ENCODE measurements around the gene SLFNL1.

Gene SLFNL1

GRCh38 chr1:40985161-40985560 is 36.4 kb downstream of the SLFNL1 start:
- no peaks in the 10 kb centered on the region for H3K9me3 ChIP-seq (replicated peaks; ENCODE audit: insufficient read depth, low read length)
- peaks cover 9% of the 10 kb centered on the region for H3K4me1 ChIP-seq (ENCODE audit: low read length)
- peaks cover 84% of the 10 kb centered on the region for H3K79me2 ChIP-seq (ENCODE audit: low read length)
- no peak for TF ChIP-seq EZH2phosphoT487 (IDR thresholded peaks at IDR 0.05; ENCODE audit: low read length)
- no peak for TF ChIP-seq CTCF (IDR thresholded peaks at IDR 0.05; ENCODE audit: low read length)
- no peak for TF ChIP-seq EZH2 (optimal IDR thresholded peaks at IDR 0.05; ENCODE audit: low read depth, low read length)
- H3K9ac ChIP-seq (ENCODE audit: low read length), result no peak overlapping the region
- H3K36me3 ChIP-seq (replicated peaks; ENCODE audit: insufficient read depth, low read length), result peaks cover 40% of the 10 kb centered on the region
- no peak overlapping the region for H3K27ac ChIP-seq (ENCODE audit: low read length)
- H4K20me1 ChIP-seq (ENCODE audit: insufficient read depth, low read length), result peaks cover 20% of the 10 kb centered on the region; the same call in 1 of the 2 replicates
- no peaks in the 10 kb centered on the region for H3K27me3 ChIP-seq (replicated peaks; ENCODE audit: insufficient read depth, low read length)
- no peak overlapping the region for H2AFZ ChIP-seq (ENCODE audit: low read length)
- H3K9me2 ChIP-seq (replicated peaks; ENCODE audit: insufficient read depth, low read length), result no peaks in the 10 kb centered on the region
- H3K4me3 ChIP-seq (ENCODE audit: low read length), result no peak overlapping the region
- no peak for DNase-seq
- H3K4me2 ChIP-seq (ENCODE audit: low read depth, low read length), result no peak overlapping the region
- 0 out of 2 replicates have a peak, but pooled peaks cover 6% of the 10 kb centered on the region for H3F3A ChIP-seq (ENCODE audit: insufficient read depth, low read length)

- H3K9me2 ChIP-seq (replicated peaks; ENCODE audit: insufficient read depth, low read length), result no peaks in the 10 kb centered on the region
- no peak overlapping the region for H3K9ac ChIP-seq (ENCODE audit: low read length)
- no peak overlapping the region for H3K4me2 ChIP-seq (ENCODE audit: low read depth, low read length)
- H3K27ac ChIP-seq (ENCODE audit: low read length), result no peak overlapping the region
- H3K4me3 ChIP-seq (ENCODE audit: low read length), result no peak overlapping the region
- peaks cover 34% of the 10 kb centered on the region for H3K36me3 ChIP-seq (replicated peaks; ENCODE audit: insufficient read depth, low read length)
- H3K4me1 ChIP-seq (ENCODE audit: low read length), result peaks cover 9% of the 10 kb centered on the region
- no peaks in the 10 kb centered on the region for H3K27me3 ChIP-seq (replicated peaks; ENCODE audit: insufficient read depth, low read length)
- H3K9me3 ChIP-seq (replicated peaks; ENCODE audit: insufficient read depth, low read length), result no peaks in the 10 kb centered on the region
- H4K20me1 ChIP-seq (ENCODE audit: insufficient read depth, low read length), result peaks cover 20% of the 10 kb centered on the region; the same call in 1 of the 2 replicates
- DNase-seq, result no peak
- H3K79me2 ChIP-seq (ENCODE audit: low read length), result peaks cover 86% of the 10 kb centered on the region
- H3F3A ChIP-seq (ENCODE audit: insufficient read depth, low read length), result 0 out of 2 replicates have a peak, but pooled peaks cover 6% of the 10 kb centered on the region
- TF ChIP-seq EZH2 (optimal IDR thresholded peaks at IDR 0.05; ENCODE audit: low read depth, low read length), result no peak
- no peak for TF ChIP-seq CTCF (IDR thresholded peaks at IDR 0.05; ENCODE audit: low read length)
- no peak for TF ChIP-seq EZH2phosphoT487 (IDR thresholded peaks at IDR 0.05; ENCODE audit: low read length)
- no peak overlapping the region for H2AFZ ChIP-seq (ENCODE audit: low read length)
Observed at GRCh38 chr1:40984531-40984930, 37.0 kb downstream of the SLFNL1 start.

GRCh38 chr1:40984066-40984465 is 37.5 kb downstream of the SLFNL1 start:
- no peak overlapping the region for H3K27ac ChIP-seq (ENCODE audit: low read length)
- no peaks in the 10 kb centered on the region for H3K9me3 ChIP-seq (replicated peaks; ENCODE audit: insufficient read depth, low read length)
- H3K36me3 ChIP-seq (replicated peaks; ENCODE audit: insufficient read depth, low read length), result peaks cover 30% of the 10 kb centered on the region
- H3K9me2 ChIP-seq (replicated peaks; ENCODE audit: insufficient read depth, low read length), result no peaks in the 10 kb centered on the region
- H3F3A ChIP-seq (ENCODE audit: insufficient read depth, low read length), result 0 out of 2 replicates have a peak, but pooled peaks cover 6% of the 10 kb centered on the region
- TF ChIP-seq EZH2phosphoT487 (IDR thresholded peaks at IDR 0.05; ENCODE audit: low read length) (no peak), EZH2 (optimal IDR thresholded peaks at IDR 0.05; ENCODE audit: low read depth, low read length) (no peak)
- no peak overlapping the region for H2AFZ ChIP-seq (ENCODE audit: low read length)
- H3K27me3 ChIP-seq (replicated peaks; ENCODE audit: insufficient read depth, low read length), result no peaks in the 10 kb centered on the region
- peaks cover 20% of the 10 kb centered on the region; the same call in 1 of the 2 replicates for H4K20me1 ChIP-seq (ENCODE audit: insufficient read depth, low read length)
- no peak overlapping the region for H3K9ac ChIP-seq (ENCODE audit: low read length)
- no peak for DNase-seq
- no peak overlapping the region for H3K4me2 ChIP-seq (ENCODE audit: low read depth, low read length)
- H3K4me1 ChIP-seq (ENCODE audit: low read length), result peaks cover 11% of the 10 kb centered on the region
- H3K4me3 ChIP-seq (ENCODE audit: low read length), result no peak overlapping the region
- peaks cover 83% of the 10 kb centered on the region for H3K79me2 ChIP-seq (ENCODE audit: low read length)

GRCh38 chr1:40983286-40983685 is 38.2 kb downstream of the SLFNL1 start:
- Histone ChIP-seq H3K27me3 (replicated peaks; ENCODE audit: insufficient read depth, low read length) (no peaks in the 10 kb centered on the region), H3K4me3 (ENCODE audit: low read length) (no peak overlapping the region), H3F3A (ENCODE audit: insufficient read depth, low read length) (0 out of 2 replicates have a peak, but pooled peaks cover 6% of the 10 kb centered on the region), H3K9me2 (replicated peaks; ENCODE audit: insufficient read depth, low read length) (no peaks in the 10 kb centered on the region), H3K36me3 (replicated peaks; ENCODE audit: insufficient read depth, low read length) (peaks cover 28% of the 10 kb centered on the region), H3K9me3 (replicated peaks; ENCODE audit: insufficient read depth, low read length) (no peaks in the 10 kb centered on the region), H2AFZ (ENCODE audit: low read length) (no peak overlapping the region), H3K4me2 (ENCODE audit: low read depth, low read length) (no peak overlapping the region), H3K27ac (ENCODE audit: low read length) (no peak overlapping the region), H3K9ac (ENCODE audit: low read length) (no peak overlapping the region), H3K4me1 (ENCODE audit: low read length) (peaks cover 14% of the 10 kb centered on the region), H3K79me2 (ENCODE audit: low read length) (peaks cover 76% of the 10 kb centered on the region), H4K20me1 (ENCODE audit: insufficient read depth, low read length) (peaks cover 20% of the 10 kb centered on the region; the same call in 1 of the 2 replicates)
- TF ChIP-seq EZH2phosphoT487 (IDR thresholded peaks at IDR 0.05; ENCODE audit: low read length) (no peak), EZH2 (optimal IDR thresholded peaks at IDR 0.05; ENCODE audit: low read depth, low read length) (no peak), CTCF (IDR thresholded peaks at IDR 0.05; ENCODE audit: low read length) (no peak)
- no peak for DNase-seq
